Measurements from ENCODE around the gene ITPR2.
"Not testable (repeated sequence)": the region's sequence is repeated elsewhere in the genome, so short reads cannot be mapped to it uniquely, and the experiment has no call there.

The ITPR2 gene

DNA sequence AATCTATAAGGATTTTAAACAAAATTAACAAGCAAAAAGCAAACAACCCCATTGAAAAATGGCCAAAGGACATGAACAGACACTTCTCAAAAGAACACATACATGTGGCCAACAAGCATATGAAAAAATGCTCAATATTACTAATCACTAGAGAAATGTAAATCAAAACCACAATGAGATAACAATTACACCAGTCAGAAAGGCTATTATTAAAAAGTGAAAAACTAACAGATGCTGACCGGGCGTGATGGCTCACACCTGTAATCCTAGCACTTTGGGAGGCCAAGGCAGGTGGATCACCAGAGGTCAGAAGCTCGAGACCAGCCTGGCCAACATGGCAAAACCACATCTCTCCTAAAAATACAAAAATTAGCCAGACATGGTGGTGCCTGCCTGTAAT is 315.7 kb downstream of the ITPR2 start:
- DNase-seq (ENCODE audit: low read depth), result not testable (repeated sequence)

DNA sequence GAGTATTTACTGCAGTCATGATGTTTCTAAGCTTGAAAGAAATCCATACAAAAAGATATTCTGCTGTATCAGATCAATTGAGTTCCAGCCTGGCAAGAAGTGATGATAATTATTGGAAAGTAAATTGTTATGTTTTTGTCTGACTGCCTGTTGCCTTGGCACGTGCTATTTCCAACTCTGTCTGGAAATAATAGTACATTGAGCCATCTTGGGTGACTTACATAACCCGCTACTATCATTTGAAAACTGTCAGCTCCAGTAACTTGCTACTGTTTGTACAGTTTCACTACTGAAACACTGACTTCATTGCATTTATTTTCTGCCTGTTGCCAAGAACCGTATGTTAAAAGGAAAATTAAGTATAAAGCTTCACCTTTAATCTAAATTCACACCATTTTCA is 318.6 kb downstream of the ITPR2 start:
- DNase-seq (ENCODE audit: low read depth), result no peak

DNA sequence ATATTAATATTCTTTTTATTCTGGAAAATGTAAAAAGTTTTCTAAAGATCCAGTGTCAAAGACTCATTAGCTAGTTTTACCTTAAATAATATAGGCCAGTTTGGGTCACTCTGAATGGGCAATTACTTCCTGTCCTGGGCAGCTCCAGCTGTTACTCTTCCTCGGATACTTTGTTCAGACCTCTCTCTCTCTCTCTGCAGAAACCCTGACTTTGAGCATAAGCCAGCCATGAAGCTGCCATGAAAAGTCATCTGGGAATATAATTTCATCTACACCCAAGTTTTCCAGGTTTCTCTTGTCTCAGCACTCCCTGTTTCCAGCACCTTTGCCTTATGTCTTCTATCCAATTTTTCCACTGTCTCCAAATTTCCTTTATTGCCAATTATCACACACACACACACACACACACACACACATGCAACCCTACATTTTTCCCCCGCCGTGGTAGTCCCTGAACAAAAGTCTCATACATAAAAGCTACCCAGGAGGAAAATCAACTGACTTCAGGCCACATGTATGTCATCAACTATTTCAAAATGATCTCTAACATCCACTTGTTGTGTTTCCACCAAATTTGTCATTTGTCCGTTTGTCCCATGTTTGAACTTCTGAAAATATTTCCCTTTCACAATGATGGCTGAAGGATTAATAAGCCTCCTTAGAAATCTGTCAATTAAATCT is 319.5 kb downstream of the ITPR2 start:
- DNase-seq (ENCODE audit: low read depth), result no peak

DNA sequence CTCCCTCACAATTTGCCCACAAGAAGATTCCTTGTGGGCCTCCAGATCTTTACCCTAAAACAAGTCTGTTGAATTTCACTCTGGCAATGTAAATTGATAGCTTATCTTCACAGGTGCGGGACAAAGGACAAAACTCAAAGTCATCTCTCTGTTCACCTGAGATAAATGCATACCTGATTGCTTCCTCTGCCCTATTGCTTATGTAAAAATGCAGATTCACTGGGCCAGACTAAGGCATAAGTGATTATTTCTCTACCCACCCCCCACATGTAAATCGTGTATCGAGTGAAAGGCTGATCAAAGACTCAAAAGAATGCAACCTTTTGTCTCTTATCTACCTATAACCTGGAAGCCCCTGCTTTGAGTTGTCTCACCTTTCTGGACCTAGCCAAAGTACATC is 320.8 kb downstream of the ITPR2 start:
- no peak for DNase-seq (ENCODE audit: low read depth)

DNA sequence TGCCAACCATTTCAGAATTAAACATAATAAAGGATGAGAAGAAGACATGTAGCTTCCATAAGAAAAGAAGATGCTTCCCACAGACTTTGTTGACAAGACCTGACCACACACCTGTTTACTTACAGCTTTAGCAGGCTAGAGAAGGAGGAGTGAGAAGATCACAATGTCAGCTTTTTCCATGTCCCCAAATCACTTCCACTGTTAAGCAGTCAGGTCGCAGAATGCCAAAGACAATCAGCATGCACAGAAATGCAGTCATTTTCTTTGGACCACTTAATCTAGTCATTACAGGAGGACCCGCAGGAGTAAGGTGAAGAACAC is 322.7 kb downstream of the ITPR2 start:
- no peak for DNase-seq (ENCODE audit: low read depth)

DNA sequence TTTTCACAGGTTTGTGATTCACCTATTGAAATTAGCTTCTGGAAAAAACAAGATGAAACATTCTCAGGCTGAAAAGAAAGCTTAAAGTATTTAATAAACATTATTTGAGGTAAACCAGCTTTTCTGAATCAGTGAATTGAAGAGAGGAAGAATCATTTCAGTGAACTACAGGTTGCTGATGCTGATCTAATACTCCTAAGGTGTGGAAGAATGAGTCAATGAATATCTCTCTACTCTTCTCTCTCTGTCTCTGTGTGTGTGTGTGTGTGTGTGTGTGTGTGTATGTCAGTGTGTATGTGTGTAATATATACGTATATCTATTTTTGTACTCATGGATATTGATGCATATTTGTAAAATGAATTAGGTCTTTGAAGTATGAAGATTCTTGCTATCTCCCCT is 325.4 kb downstream of the ITPR2 start:
- no peak for DNase-seq (ENCODE audit: low read depth)

DNA sequence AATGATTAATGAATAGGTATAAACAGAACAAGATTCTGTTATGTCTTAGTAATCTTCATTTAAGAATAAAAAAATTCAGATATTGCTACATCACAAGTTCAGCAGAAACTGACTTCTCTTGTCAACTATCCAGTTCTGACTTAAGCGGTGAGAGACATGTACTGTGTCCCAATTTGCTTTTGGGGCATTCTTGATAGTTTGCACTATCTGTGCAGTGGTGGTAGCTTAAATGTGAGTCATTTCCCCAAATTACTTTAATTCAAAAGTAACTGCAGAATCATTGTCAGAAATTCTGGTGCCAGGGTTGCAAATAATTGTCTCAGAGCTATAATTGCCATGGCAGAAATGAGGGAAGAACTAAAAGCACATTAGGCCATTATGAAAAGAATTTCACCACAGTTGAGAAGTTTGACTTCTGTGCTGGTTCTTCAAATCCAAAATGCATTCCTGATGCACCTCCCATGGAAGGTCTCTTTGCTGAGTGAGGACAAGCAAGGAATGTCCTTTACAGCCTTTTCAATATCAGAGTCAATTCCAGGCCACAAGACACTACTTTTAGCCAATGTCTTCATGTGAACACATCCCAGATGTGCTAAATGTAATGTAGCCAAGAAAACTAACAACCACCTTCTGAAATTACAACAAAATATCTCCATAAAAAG is 332.9 kb downstream of the ITPR2 start:
- DNase-seq (ENCODE audit: low read depth), result no peak

DNA sequence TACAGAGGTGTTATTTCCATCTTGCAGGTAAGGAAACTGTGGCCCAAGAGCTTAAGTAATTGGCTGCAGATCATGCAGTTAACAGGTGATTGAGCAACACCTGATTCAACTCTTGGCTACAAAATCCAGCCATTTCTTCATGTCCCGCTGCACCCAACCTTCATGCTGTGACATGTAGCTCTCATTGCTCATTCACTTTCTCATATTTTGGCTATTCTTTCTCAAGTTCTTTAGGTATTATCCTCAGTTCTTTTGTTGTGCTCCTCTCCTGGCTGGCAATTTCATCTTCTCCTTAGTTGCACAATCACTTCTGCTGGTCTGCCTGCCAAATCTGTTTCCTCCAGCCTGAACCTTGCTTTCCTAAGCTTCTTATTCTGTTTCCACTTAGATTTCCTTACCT is 336.8 kb downstream of the ITPR2 start:
- DNase-seq (ENCODE audit: low read depth), result no peak

DNA sequence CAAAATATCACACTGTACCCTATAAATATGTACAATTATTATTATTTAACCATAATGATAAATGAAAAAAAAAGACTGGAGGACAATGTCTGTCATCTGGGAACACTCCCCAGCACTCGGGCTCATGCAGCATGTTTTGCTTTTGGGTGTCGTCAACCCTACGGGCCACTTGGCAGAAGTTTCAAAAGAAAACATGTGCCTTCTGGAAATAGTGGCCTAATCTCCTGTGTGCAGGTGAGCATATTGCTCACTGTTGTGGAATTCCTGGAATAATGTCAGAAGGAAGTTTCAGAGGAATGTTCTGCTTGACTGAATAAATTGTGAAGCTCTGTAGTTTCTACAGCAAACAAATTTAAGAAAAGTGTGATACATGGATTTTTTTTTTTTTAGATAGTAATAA is 339.3 kb downstream of the ITPR2 start:
- DNase-seq (ENCODE audit: low read depth), result no peak

DNA sequence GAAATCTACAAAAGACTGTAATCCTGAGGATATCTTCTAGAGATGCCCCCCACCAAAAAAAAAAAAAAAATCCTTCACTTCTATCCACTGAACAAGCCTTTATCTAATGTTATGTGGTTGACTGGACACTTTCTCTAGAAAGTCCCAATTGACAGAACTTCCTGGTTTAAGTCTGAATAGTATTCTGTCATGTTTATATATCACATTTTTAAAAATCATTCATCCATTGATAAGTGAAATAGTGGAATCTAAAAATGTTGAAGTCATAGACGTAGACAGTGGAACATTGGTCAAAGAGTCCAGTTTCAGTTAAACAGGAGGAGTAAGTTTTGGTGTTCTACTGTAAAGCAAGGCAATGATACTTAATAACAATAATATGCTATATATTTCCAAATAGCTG is 340.6 kb downstream of the ITPR2 start:
- no peak for DNase-seq (ENCODE audit: low read depth)

DNA sequence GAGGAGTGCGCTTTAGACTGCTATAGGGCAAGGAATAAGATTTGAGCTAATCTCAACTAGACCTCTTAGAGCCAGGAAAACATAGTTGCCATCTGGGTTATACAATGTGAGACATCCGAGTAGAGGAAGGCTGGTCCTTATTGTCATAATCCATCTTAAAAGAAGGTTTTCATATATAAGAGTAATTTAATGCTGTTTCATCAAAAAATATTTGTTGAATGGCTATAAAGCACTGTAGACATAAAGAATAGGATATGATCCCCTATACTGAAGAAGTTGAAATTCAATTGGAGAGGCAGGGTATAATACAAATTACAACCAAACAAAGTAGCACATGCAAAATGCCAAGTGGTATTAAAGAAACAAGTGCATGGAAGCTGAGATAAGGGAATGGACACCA is 343.1 kb downstream of the ITPR2 start:
- DNase-seq (ENCODE audit: low read depth), result no peak

DNA sequence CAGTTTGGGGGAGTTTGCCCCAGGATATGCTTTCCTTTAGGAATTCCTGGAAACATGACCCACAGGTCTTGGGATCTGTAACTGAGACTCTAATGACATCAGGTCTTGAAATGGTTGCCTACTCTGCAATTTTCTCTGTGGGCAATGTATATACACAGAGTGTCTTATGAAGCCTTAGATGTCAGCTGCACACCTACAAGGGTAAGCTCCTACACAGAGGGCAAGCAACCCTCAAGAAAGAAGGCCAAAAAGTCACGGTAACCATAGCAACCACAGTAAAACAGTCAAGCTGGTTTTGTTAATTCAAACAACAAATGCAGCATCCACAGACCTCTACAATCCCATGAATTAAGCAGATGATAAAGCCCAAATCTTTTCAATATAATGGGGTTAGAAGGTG is 344.6 kb downstream of the ITPR2 start:
- DNase-seq (ENCODE audit: low read depth), result no peak

DNA sequence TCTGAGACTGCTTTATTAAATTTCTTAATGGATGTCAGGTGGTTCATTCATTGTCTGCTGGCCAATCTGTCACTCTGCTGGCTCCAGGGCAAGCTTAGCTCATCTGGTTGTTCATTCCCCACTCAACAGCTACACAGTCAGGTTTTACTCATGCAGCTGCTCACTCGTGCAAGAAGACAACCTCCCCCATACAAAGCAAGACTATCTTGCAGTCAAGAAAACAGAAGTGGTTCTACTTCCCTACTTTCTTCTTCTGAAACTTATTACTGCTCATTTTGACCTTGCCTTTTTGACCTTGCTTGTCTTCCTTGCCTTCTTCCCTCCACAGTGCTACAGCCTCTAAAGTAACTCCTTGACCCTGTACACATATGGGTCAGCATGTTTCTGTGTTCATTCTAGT is 359.7 kb downstream of the ITPR2 start:
- DNase-seq (ENCODE audit: low read depth), result no peak

DNA sequence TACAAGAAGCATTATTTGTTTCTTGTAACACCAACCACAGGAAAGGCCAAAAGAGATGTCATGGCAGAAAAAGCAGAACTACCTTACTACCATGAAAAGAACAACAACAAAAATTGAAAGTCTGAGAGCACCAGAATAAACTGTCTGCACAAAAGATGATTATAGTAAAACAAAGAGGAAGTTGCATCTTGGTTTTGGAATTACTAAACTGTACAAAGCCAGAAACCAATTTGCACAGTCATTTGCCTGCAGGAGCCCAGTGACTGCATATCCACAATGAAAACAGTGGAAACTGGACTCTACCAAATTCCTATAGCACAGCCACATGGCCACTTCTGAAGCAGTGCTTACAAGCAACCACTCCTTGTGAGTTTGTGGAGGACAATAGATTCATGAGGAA is 361.4 kb downstream of the ITPR2 start:
- DNase-seq (ENCODE audit: low read depth), result no peak

DNA sequence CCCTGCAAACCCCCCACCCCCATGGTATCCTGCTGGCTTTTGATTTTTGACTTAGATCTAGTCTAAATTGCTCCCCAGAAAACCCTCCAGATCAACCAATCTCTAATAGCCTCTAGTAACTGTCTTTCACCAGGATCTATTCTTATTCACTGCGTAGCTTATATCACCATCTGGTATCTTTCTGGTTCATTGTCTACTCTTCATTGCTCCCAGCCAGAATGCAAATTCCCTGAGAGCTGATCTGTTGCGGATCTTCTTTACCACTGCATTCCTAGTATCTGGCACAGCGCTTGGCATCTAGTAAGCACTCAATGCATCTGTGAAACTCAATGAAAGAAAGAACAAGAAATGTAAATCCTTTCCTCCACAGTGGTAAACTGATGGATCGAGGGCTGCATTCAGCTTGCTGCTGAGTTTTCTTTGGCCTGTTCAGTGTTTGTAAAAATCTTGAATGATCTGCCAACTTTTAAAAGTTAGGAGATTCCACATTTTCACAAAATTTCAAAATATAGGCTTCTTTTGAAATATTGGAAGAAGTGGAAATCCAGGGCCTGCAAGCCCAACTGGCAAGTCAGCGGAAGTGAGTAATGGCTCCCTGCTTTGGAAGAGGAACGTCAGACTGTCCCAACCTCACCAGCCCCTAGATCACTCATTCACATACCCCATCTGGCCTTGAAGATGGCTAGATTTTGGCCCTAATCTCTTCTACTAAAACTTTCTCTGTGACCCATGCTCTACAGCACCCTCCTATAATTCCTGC is 363.4 kb downstream of the ITPR2 start:
- DNase-seq (ENCODE audit: low read depth), result no peak

DNA sequence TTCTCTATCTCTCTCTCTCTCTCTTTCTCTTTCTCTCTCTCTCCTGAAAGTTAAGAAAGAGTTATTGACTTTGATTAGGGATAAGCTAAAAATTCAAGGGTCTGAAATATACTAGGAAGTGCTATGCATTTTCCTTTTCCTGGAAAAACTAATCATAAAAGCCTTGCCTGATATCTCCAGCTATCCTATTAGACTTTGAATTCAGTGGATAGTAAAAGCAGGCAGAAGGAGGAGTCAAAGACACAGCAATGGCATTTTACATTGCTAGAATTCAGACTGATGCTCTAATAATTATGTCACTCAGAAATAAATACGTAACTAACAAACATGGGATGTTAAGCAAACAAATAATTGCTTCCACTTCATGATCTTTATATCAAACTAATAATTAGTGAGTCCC is 365.6 kb downstream of the ITPR2 start:
- DNase-seq (ENCODE audit: low read depth), result no peak

DNA sequence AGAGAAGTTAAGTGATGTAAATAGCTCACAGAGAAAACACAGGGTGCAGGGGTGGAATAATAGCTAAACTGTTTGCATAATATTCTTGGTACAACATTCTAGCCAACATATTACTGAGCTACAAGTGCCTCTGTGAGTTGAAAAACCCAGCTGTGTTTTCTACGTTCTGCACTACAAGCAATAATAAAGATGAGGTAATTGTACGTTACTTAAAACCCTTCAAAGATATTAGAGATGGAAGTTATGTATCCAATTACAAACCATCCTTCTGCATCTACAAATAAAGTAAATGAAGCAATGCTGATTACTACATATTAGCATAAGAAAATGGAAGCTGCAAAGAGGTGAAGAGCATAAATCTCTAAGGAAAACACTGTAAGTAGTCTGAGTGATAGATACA is 366.3 kb downstream of the ITPR2 start:
- no peak for DNase-seq (ENCODE audit: low read depth)

DNA sequence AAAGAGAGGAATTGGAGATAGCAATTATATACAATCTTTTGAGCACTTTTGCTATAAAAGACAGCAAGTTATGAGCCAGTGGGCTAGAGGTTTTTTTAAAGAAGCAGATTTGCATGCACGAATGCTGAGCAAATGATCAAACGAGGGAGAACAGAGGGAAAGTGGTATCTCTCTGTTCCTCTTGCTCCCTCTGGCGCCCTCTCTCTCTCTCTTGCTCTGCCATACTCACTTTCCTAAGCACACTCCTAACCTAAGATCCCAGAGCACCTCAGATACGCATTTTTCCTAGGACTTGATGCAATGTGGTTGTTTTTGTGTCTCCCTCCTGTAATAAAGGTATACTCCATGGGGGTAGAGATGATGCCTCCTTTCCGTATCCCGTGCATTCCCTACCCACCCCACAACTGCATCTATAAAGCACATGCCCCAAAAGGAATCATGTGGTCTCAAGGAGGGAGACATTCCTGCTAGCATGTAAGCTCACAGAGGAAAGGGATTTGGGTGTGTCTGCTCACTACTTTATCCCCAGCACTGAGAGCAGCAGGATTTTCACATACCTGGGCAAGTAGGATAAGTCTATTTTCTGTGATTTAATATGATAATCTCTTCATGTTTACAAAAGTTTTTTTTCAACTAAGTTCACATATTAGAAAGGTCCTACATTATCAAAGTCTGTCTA is 367.4 kb downstream of the ITPR2 start:
- no peak for DNase-seq (ENCODE audit: low read depth)

DNA sequence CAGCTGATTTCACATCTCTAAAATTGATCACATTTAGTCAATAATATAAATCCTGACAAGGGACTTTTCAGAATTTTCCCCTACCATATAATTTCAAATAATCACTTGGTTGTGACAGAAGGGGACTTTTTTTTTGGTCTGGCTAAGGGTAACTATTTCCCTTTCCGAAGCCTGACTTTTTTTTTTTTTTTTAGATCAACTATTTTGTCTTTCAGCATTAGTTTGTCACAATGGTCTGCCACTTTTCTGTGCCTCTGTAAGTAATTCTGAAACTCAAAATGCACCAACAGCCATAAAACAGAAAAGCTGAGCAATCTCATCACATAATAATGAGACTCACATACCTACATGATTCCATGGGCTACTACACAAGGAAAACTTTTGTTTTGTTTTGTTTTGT is 371.2 kb downstream of the ITPR2 start:
- DNase-seq (ENCODE audit: low read depth), result no peak

DNA sequence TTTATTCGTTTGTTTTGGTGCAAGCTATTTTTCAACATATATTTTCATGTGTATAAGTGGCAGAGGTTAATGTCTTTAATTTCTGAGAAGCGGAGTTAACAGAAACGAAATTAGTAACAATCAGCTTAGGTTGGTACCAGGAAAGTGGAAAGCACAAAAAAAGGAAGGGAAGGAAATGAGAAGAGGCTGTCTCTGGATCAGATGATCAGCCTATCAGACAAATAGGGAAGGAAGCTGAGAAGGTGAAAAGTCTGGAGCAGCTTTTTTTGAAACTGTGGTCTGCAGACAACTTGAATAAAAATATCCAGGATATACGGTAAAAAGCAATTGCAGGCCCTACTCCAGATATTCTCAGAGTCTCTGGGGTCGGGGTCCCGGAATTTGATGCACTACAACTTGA is 372.6 kb downstream of the ITPR2 start:
- no peak for DNase-seq (ENCODE audit: low read depth)

DNA sequence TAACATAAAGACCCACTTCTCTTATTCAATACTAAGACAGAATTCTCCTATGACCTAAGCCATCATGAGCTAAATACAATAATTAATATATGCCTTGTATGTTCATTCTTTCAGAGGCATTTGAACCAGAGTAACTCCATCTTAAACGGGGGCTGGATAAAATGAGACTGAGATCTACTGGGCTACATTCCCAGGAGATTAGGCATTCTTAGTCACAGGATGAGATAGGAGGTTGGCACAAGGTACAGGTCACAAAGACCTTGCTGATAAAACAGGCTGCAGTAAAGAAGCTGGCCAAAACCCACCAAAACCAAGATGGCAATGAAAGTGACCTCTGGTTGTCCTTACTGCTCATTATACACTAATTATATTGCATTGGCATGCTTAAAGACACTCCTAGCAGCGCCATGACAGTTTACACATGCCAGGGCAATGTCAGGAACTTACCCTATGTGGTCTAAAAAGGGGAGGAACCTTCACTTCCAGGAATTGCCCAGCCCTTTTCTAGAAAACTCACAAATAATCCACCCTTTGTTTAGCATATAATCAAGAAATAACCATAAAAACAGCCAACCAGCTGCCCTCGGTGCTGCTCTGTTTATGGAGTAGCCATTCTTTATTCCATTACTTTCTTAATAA is 376.9 kb downstream of the ITPR2 start:
- DNase-seq (ENCODE audit: low read depth), result no peak

DNA sequence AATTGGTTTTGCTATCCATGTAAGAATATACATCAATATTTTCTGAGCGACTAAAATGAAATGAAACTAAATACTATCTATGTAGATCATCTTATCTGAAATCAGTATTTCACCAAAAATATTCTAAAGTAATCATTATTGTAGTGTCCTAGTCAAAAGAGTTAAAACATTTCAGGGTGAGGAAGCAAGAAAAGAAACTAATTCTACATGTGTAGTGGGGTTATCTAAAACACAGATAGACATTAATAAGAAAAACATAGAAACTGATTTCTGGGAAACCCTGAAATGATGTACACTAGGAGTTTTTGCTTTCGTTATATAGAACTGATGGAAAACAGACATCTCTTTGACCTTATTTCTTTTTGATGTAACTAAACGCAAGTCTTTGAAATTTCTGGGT is 379.7 kb downstream of the ITPR2 start:
- DNase-seq (ENCODE audit: low read depth), result no peak

DNA sequence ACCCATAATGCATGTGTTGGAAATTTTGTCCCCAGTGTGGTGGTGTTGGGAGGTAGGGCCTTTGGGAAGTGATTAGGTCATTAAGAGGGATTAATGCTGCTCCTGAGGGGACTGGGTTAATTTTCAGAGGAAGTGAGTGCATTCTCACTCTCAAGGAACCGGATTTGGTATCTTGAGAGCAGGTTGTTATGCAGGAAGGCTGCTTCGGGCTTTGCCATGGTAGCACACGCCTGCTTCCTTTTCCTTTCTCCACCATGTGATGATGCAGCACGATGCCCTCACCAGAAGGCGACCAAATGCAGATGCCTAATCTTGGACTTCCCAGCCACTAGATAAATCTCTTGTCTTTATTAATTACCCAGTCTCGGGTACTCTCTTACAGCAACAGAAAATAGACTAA is 380.5 kb downstream of the ITPR2 start:
- DNase-seq (ENCODE audit: low read depth), result no peak
